ENCODE data around the gene EYA4.

Gene EYA4

GRCh38 chr6:133423242-133423641 lies 182.1 kb downstream of the EYA4 start:
- TF ChIP-seq CTCF (IDR thresholded peaks at IDR 0.05; ENCODE audit: extremely low read depth, missing control alignments): no peak
- no peak for DNase-seq (ENCODE audit: low spot score)

GRCh38 chr6:133424359-133424758 lies 183.2 kb downstream of the EYA4 start:
- TF ChIP-seq CTCF (IDR thresholded peaks at IDR 0.05; ENCODE audit: extremely low read depth, missing control alignments): no peak
- no peak for DNase-seq (ENCODE audit: low spot score)

GRCh38 chr6:133426038-133426437 lies 184.9 kb downstream of the EYA4 start:
- no peak for DNase-seq (ENCODE audit: low spot score)
- TF ChIP-seq CTCF (IDR thresholded peaks at IDR 0.05; ENCODE audit: extremely low read depth, missing control alignments): no peak

- TF ChIP-seq CTCF (IDR thresholded peaks at IDR 0.05; ENCODE audit: extremely low read depth, missing control alignments): no peak
- no peak for DNase-seq (ENCODE audit: low spot score)
These were observed 187.1 kb downstream of the EYA4 start for GRCh38 chr6:133428295-133428694.

GRCh38 chr6:133430530-133430929 lies 189.4 kb downstream of the EYA4 start:
- no peak for TF ChIP-seq CTCF (IDR thresholded peaks at IDR 0.05; ENCODE audit: extremely low read depth, missing control alignments)
- no peak for DNase-seq (ENCODE audit: low spot score)

- TF ChIP-seq CTCF (IDR thresholded peaks at IDR 0.05; ENCODE audit: extremely low read depth, missing control alignments): no peak
- no peak for DNase-seq (ENCODE audit: low spot score)
These were observed 189.9 kb downstream of the EYA4 start for GRCh38 chr6:133431031-133431430.

GRCh38 chr6:133432021-133432989 lies 191.1 kb downstream of the EYA4 start:
- no peak for DNase-seq (ENCODE audit: low spot score)
- no peak for TF ChIP-seq CTCF (IDR thresholded peaks at IDR 0.05; ENCODE audit: extremely low read depth, missing control alignments)
